ENCODE results near the gene RABL6. TPM values are rescaled to one million over a fixed set of nuclear protein-coding genes. Genes with fewer than 3 reads are reported as not detected.
"Not testable (repeated sequence)": the region's sequence is repeated elsewhere in the genome, so short reads cannot be mapped to it uniquely, and the experiment has no call there.

RABL6 gene
- total RNA-seq, 1 donor from 2014 or later: 68.2 TPM

- ATAC-seq (no peak), DNase-seq (no peak)
- intact Hi-C loops (cut with DNase I): loop anchor here (5.0 kb wide), 1 partner anchor 244 kb away; the partner anchor contains the start of gene FUT7
These were observed 19.9 kb upstream of the RABL6 start for GRCh38 chr9:136787690-136788400.

GRCh38 chr9:136788644-136789522 lies 18.9 kb upstream of the RABL6 start:
- not testable (repeated sequence) for H3K4me3 ChIP-seq, ATAC-seq, H3K27me3 ChIP-seq, H3K36me3 ChIP-seq, H3K9me3 ChIP-seq, H3K27ac ChIP-seq, DNase-seq
- peaks cover 22% of the 10 kb centered on the region for H3K4me1 ChIP-seq
- intact Hi-C loops (cut with DNase I): loop anchor here (5.0 kb wide), 1 partner anchor 243 kb away; the partner anchor contains the start of gene FUT7

More at GRCh38 chr9:136787690-136788400, 19.9 kb upstream of the RABL6 start:
- H3K4me1 ChIP-seq: peaks cover 22% of the 10 kb centered on the region
- H3K4me3 ChIP-seq: no peak overlapping the region
- H3K27me3 ChIP-seq: no peaks in the 10 kb centered on the region
- peak; percentile 87 for TF ChIP-seq CTCF (IDR thresholded peaks at IDR 0.05)
- H3K27ac ChIP-seq: no peak overlapping the region
- no peaks in the 10 kb centered on the region for H3K9me3 ChIP-seq
- H3K36me3 ChIP-seq: no peaks in the 10 kb centered on the region

GRCh38 chr9:136789523-136789937 lies 18.2 kb upstream of the RABL6 start:
- Histone ChIP-seq H3K9me3 (no peaks in the 10 kb centered on the region), H3K27me3 (no peaks in the 10 kb centered on the region), H3K36me3 (no peaks in the 10 kb centered on the region), H3K27ac (no peak overlapping the region), H3K4me3 (no peak overlapping the region), H3K4me1 (peaks cover 22% of the 10 kb centered on the region)
- no peak for TF ChIP-seq CTCF (IDR thresholded peaks at IDR 0.05)
- intact Hi-C loops (cut with DNase I): loop anchor here (5.0 kb wide), 1 partner anchor 243 kb away; the partner anchor contains the start of gene FUT7
- no peak for DNase-seq
- ATAC-seq: no peak

GRCh38 chr9:136790640-136791515 lies 16.9 kb upstream of the RABL6 start, which contains the start of gene TMEM141:
TSS of gene TMEM141 (plus strand) at chr9:136791344. CDS start at chr9:136791371, 27 bp downstream.
- Histone ChIP-seq H3K9me3 (no peaks in the 10 kb centered on the region), H3K27me3 (no peaks in the 10 kb centered on the region), H3K36me3 (no peaks in the 10 kb centered on the region), H3K27ac (peak within 1 kb of the TSS; percentile 96), H3K4me1 (peaks cover 22% of the 10 kb centered on the region), H3K4me3 (peak within 1 kb of the TSS; percentile 91)
- intact Hi-C loops (cut with DNase I): no loop called here
- DNase-seq: peak; percentile 100
- TF ChIP-seq CTCF (IDR thresholded peaks at IDR 0.05): no peak
- ATAC-seq: peak; percentile 94

GRCh38 chr9:136791516-136792276 lies 16.1 kb upstream of the RABL6 start:
- H3K27ac ChIP-seq: peak overlapping the region; percentile 96
- ATAC-seq (peak; percentile 46), DNase-seq (peak; percentile 89)
- no peaks in the 10 kb centered on the region for H3K9me3 ChIP-seq
- TF ChIP-seq CTCF (IDR thresholded peaks at IDR 0.05): peak; percentile 93
- H3K27me3 ChIP-seq: no peaks in the 10 kb centered on the region
- intact Hi-C loops (cut with DNase I): no loop called here
- H3K4me1 ChIP-seq: peaks cover 22% of the 10 kb centered on the region
- no peaks in the 10 kb centered on the region for H3K36me3 ChIP-seq
- peak overlapping the region; percentile 91 for H3K4me3 ChIP-seq

All from upper lobe of right lung (tissue), 1 donor.